ENCODE data around the gene CHPF2.

DNA sequence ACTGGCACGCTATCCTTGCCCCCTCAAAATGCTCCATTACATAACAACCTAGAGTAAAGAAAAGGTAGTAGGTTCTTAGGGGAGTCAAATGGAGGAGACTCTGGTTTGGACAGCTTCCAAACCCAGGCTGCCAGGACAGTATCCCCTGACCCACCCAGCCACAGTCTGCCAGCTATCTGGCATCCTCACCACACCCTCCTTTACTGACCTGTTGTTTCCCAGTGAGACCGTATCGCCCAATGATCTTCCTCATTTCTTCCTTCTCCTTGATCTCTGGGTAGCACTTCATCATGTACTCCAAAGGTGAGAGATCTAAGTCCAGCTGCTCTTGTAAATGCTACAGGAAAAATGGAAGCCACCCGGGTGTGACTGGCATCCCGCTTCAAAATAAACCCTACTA, 16.9 kb upstream of the CHPF2 start:
- TF ChIP-seq, protein P1, sequence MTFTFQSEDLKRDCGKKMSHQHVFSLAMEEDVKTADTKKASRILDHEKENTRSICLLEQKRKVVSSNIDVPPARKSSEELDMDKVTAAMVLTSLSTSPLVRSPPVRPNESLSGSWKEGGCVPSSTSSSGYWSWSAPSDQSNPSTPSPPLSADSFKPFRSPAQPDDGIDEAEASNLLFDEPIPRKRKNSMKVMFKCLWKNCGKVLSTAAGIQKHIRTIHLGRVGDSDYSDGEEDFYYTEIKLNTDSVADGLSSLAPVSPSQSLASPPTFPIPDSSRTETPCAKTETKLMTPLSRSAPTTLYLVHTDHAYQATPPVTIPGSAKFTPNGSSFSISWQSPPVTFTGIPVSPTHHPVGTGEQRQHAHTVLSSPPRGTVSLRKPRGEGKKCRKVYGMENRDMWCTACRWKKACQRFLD (tag by site-specific recombination; IDR thresholded peaks at IDR 0.05) = no peak
- TF ChIP-seq, protein P2, sequence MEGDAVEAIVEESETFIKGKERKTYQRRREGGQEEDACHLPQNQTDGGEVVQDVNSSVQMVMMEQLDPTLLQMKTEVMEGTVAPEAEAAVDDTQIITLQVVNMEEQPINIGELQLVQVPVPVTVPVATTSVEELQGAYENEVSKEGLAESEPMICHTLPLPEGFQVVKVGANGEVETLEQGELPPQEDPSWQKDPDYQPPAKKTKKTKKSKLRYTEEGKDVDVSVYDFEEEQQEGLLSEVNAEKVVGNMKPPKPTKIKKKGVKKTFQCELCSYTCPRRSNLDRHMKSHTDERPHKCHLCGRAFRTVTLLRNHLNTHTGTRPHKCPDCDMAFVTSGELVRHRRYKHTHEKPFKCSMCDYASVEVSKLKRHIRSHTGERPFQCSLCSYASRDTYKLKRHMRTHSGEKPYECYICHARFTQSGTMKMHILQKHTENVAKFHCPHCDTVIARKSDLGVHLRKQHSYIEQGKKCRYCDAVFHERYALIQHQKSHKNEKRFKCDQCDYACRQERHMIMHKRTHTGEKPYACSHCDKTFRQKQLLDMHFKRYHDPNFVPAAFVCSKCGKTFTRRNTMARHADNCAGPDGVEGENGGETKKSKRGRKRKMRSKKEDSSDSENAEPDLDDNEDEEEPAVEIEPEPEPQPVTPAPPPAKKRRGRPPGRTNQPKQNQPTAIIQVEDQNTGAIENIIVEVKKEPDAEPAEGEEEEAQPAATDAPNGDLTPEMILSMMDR (tag by site-specific recombination; IDR thresholded peaks at IDR 0.05) = no peak
- no peak for TF ChIP-seq HIC1 (tag by site-specific recombination; IDR thresholded peaks at IDR 0.05)
- no peak for TF ChIP-seq ZBTB21 (tag by site-specific recombination; IDR thresholded peaks at IDR 0.05)
- TF ChIP-seq ZNF350 (tag by site-specific recombination; IDR thresholded peaks at IDR 0.05) = no peak
- no peak for TF ChIP-seq HOXA7 (CRISPR knock-in tag; IDR thresholded peaks at IDR 0.05; ENCODE audit: borderline replicate concordance)
- no peak for TF ChIP-seq EGR2 (tag by site-specific recombination; IDR thresholded peaks at IDR 0.05; ENCODE audit: low read depth)
- no peak for TF ChIP-seq REST (tag by site-specific recombination; IDR thresholded peaks at IDR 0.05)
- TF ChIP-seq ZNF514 (tag by site-specific recombination; IDR thresholded peaks at IDR 0.05) = no peak
- TF ChIP-seq, protein P3, sequence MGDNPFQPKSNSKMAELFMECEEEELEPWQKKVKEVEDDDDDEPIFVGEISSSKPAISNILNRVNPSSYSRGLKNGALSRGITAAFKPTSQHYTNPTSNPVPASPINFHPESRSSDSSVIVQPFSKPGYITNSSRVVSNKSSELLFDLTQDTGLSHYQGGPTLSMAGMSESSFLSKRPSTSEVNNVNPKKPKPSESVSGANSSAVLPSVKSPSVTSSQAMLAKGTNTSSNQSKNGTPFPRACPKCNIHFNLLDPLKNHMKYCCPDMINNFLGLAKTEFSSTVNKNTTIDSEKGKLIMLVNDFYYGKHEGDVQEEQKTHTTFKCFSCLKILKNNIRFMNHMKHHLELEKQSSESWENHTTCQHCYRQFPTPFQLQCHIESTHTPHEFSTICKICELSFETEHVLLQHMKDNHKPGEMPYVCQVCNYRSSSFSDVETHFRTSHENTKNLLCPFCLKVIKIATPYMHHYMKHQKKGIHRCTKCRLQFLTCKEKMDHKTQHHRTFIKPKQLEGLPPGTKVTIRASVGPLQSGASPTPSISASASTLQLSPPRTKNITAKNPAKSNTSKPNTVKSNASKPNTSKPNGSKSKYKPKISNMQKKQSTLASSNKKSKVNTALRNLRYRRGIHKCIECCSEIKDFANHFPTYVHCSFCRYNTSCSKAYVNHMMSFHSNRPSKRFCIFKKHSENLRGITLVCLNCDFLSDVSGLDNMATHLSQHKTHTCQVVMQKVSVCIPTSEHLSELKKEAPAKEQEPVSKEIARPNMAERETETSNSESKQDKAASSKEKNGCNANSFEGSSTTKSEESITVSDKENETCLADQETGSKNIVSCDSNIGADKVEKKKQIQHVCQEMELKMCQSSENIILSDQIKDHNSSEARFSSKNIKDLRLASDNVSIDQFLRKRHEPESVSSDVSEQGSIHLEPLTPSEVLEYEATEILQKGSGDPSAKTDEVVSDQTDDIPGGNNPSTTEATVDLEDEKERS (tag by site-specific recombination; IDR thresholded peaks at IDR 0.05) = no peak
- TF ChIP-seq ZNF561 (tag by site-specific recombination; IDR thresholded peaks at IDR 0.05; ENCODE audit: borderline replicate concordance) = no peak
- no peak for TF ChIP-seq ZNF549 (tag by site-specific recombination; IDR thresholded peaks at IDR 0.05)
- no peak for TF ChIP-seq ZIC2 (tag by site-specific recombination; IDR thresholded peaks at IDR 0.05)
- no peak for TF ChIP-seq ZBTB20 (tag by site-specific recombination; IDR thresholded peaks at IDR 0.05)
